ENCODE measurements around the gene HNRNPLL. TPM values are rescaled to one million over a fixed set of nuclear protein-coding genes. Genes with fewer than 3 reads are reported as not detected.

The HNRNPLL gene
- total RNA-seq, 1 experiment from 2014 or later = 73.8 TPM

DNA sequence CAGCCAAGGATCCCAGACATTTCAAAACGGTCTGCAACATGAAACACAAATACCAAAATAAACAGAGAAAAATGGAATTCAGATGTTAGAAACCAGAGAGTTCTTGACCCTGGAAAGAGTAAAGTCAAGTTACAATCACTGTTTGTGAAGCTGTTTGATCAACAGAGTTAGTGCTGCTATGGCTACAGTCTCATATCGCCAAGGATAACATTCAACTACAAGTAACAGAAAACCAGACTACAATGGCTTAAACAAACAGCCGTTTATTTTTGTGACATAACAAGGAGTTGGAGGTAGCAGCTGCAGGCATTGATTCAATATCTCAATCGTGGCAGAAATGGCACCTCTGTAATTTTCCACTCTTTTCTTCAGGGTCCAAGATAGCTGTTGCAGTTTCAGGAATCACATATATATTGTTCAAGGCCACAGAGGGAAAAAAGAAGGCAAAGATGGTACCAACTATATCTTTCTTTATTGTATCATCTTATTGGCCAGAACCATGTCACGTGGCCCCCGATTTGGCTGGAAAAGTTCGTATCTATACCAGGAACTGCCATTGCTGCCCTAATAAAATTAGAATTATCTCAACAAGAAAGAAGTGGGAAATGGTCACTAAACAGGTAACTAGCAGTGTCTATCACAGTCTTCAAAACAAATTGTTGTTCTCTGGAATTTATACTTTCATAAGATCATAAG, 17.7 kb upstream of the HNRNPLL start:
- Histone ChIP-seq H3K27ac (ENCODE audit: low read depth, low read length, poor library complexity, severe bottlenecking) (no peak overlapping the region), H3K36me3 (ENCODE audit: insufficient read depth, low read length, poor library complexity, severe bottlenecking) (no peaks in the 10 kb centered on the region)

GRCh38 chr2:38619458-38620164, 16.9 kb upstream of the HNRNPLL start:
- no peaks in the 10 kb centered on the region for H3K9me3 ChIP-seq (ENCODE audit: low read depth, low read length, poor library complexity, severe bottlenecking)
- no peak overlapping the region for H3K27ac ChIP-seq (ENCODE audit: low read depth, low read length, poor library complexity, severe bottlenecking)
- intact Hi-C loops (cut with micrococcal nuclease; ENCODE audit: unreplicated experiment) = no loop called here

More for the DNA sequence above, 17.7 kb upstream of the HNRNPLL start:
- CTCF ChIA-PET = no interaction called here
- no peak overlapping the region for H3K4me3 ChIP-seq (ENCODE audit: low read depth, low read length, poor library complexity, severe bottlenecking)
- no peaks in the 10 kb centered on the region for H3K4me1 ChIP-seq (ENCODE audit: insufficient read depth, low read length, poor library complexity, severe bottlenecking)
- intact Hi-C loops (cut with micrococcal nuclease; ENCODE audit: unreplicated experiment) = no loop called here
- TF ChIP-seq CTCF (conservative IDR thresholded peaks at IDR 0.05; ENCODE audit: low read depth, low read length) = no peak
- TF ChIP-seq EZH2 (IDR thresholded peaks at IDR 0.05; ENCODE audit: borderline replicate concordance, low read depth, low read length, poor library complexity, severe bottlenecking) = no peak
- no peaks in the 10 kb centered on the region for H3K27me3 ChIP-seq (replicated peaks; ENCODE audit: insufficient read depth, low read depth, low read length, poor library complexity)
- BruUV-seq (replicated peaks) = no TSS peak
- POLR2A ChIA-PET (ENCODE audit: low non-redundant PET) = no interaction called here
- DNase-seq (ENCODE audit: low spot score) = no peak
- no peaks in the 10 kb centered on the region for H3K9me3 ChIP-seq (ENCODE audit: low read depth, low read length, poor library complexity, severe bottlenecking)

GRCh38 chr2:38617301-38617700, 14.6 kb upstream of the HNRNPLL start:
- Histone ChIP-seq H3K27me3 (replicated peaks; ENCODE audit: insufficient read depth, low read depth, low read length, poor library complexity) (no peaks in the 10 kb centered on the region), H3K27ac (ENCODE audit: low read depth, low read length, poor library complexity, severe bottlenecking) (no peak overlapping the region), H3K36me3 (ENCODE audit: insufficient read depth, low read length, poor library complexity, severe bottlenecking) (no peaks in the 10 kb centered on the region), H3K9me3 (ENCODE audit: low read depth, low read length, poor library complexity, severe bottlenecking) (no peaks in the 10 kb centered on the region), H3K4me1 (ENCODE audit: insufficient read depth, low read length, poor library complexity, severe bottlenecking) (no peaks in the 10 kb centered on the region), H3K4me3 (ENCODE audit: low read depth, low read length, poor library complexity, severe bottlenecking) (no peak overlapping the region)
- intact Hi-C loops (cut with micrococcal nuclease; ENCODE audit: unreplicated experiment) = no loop called here
- BruUV-seq (replicated peaks) = no TSS peak
- TF ChIP-seq CTCF (conservative IDR thresholded peaks at IDR 0.05; ENCODE audit: low read depth, low read length) = no peak
- TF ChIP-seq EZH2 (IDR thresholded peaks at IDR 0.05; ENCODE audit: borderline replicate concordance, low read depth, low read length, poor library complexity, severe bottlenecking) = no peak
- no peak for DNase-seq (ENCODE audit: low spot score)
- ChIA-PET CTCF (no interaction called here), POLR2A (ENCODE audit: low non-redundant PET) (no interaction called here)

More at GRCh38 chr2:38619458-38620164, 16.9 kb upstream of the HNRNPLL start:
- TF ChIP-seq EZH2 (IDR thresholded peaks at IDR 0.05; ENCODE audit: borderline replicate concordance, low read depth, low read length, poor library complexity, severe bottlenecking) = no peak
- TF ChIP-seq CTCF (conservative IDR thresholded peaks at IDR 0.05; ENCODE audit: low read depth, low read length) = no peak
- H3K4me3 ChIP-seq (ENCODE audit: low read depth, low read length, poor library complexity, severe bottlenecking) = no peak overlapping the region
- no peaks in the 10 kb centered on the region for H3K27me3 ChIP-seq (replicated peaks; ENCODE audit: insufficient read depth, low read depth, low read length, poor library complexity)
- H3K36me3 ChIP-seq (ENCODE audit: insufficient read depth, low read length, poor library complexity, severe bottlenecking) = no peaks in the 10 kb centered on the region
- no peak for DNase-seq (ENCODE audit: low spot score)
- BruUV-seq (replicated peaks) = no TSS peak
- H3K4me1 ChIP-seq (ENCODE audit: insufficient read depth, low read length, poor library complexity, severe bottlenecking) = no peaks in the 10 kb centered on the region
- ChIA-PET CTCF (no interaction called here), POLR2A (ENCODE audit: low non-redundant PET) (no interaction called here)
